AG08396 (cell line): ENCODE measurements around the gene DNAJC12.
A peak's percentile ranks its signal among the peaks of the same experiment; 100 is the strongest.
"Not testable (repeated sequence)": the region's sequence is repeated elsewhere in the genome, so short reads cannot be mapped to it uniquely, and the experiment has no call there.

Source experiments
- DNase-seq: peaks from one replicate; pipeline ENCODE4 v3.0.0; 2012; ENCODE audit warnings: low spot score, mixed read lengths

Gene DNAJC12

DNA sequence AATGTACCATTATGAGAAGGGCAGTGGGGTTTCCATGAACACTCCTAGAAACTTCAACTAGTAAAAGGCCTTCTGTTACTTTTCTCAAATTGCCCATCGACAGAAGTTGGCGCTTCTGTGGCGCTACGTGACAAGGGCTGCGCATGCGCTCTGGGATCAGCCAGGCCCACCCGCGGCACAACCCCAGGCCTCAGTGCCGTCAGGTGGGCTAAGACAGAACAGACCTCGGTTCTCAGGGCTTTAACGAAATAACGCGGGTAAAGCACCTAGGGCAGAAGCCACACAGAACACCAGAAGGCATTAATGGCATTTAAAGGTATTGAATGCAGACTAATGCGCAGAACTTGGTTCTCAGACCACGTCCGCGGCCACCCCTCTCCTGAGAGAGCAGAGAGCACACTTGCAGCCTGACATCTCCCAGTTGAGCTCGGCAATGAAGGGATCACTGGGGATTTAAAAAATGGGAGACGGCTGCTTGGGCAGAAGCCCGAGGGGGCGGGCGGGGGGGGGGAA, 74.4 kb downstream of the DNAJC12 start:
- peak; percentile 67 for DNase-seq

GRCh38 chr10:67762567-67762966, 75.4 kb downstream of the DNAJC12 start:
- DNase-seq: not testable (repeated sequence)

DNA sequence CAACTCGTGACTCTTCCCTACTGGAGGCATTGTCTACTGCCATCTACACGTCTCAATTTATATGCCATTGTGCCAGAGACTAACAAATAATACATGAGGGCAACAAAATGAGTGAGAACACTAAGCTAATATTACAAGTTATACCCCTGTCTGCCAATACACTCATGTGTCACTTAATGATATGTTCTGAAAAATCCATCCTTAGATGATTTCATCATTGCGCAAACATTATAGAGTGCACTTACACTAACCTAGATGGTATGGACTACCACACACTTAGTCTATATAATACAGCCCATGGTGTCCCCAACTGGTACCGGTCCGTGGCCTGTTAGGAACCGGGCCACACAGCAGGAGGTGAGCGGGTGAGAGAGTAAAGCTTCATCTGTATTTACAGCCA, 77.7 kb downstream of the DNAJC12 start:
- no peak for DNase-seq
